Stimulated activated CD4-positive, alpha-beta T cell treated with anti-CD3 and anti-CD28 coated beads, Interleukin-12 subunit alpha, Interleukin-12 subunit beta, amount 100 ng/mL, for 48 hours (primary cell): ENCODE measurements around the gene B4GALT2.

Experiments used
- DNase-seq, 3 donors: peaks; one replicate each; pipeline ENCODE4 v3.0.0-alpha.2; 2020; ENCODE audit warnings: low read depth in 2 of 3, low spot score in 1 of 3

Gene B4GALT2

DNA sequence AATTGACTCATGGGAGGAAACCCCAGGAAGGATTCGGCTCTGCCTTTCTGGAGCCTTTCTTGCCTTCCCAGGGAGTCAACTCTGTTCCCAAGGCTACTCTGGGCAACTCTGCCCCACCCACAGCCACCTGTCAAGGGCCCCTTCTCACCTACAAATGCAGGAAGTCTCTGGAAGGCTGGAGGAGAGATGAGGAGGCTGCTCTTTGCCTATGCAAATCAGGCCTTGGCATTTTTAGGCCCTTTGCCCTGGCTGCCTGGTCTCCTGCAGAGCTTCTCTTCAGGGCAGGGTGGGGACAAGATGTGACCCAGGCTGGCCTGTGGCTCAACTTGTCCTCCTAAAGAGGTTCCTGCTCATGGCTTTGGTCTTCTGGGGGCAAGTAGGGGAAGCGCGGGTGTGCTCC lies 46.8 kb downstream of the B4GALT2 start:
- DNase-seq: no peak

DNA sequence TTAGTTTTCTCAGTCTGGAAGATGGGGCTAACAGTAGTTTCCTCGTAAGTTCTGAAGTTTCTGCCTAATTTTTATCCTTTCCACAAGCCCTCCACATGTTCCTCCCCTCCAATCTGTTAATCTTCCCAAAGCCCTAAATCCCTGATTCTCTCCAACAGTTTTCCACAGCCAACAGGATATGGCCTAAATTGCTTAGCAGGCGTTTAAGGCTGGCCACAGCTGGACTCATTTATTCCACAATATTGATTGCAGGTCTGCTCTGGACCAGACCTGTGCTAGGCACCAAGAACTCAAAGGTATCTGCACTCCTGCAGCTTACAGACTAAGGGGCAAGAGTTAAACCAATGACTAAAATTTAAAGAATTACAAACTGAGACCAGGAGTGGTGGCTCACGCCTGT lies 48.3 kb downstream of the B4GALT2 start:
- no peak for DNase-seq

DNA sequence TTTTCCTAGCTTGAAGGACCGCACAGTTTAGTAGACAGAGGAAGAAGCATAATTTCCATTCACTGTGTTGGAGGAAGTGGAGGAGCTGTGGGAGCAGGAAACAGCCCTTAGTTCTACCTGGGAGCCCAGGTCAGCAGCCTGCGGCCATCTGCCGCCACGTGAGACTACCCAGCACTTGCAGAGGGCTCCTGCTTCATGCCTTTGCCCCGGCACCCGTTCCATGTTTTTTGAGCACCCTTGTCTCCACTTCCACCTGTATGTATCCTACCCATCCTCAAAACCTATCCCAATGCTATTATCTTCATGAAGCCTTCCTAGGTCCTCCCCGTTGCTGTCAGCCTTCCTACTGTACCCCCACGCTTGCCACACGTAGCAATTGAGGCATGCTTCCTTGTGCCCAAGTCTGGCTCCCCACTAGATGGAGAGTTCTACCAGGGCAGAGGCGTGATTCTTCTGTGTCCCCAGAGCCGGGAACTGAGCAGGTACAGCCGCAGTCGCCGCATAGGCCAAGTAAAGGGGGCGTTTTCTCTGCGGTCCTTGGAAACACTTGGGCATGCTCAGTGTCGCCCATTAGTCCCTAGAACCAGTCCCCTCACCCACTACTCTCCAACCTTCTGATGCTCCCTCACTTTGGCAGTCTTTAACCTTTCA lies 50.4 kb downstream of the B4GALT2 start:
- DNase-seq: no peak

DNA sequence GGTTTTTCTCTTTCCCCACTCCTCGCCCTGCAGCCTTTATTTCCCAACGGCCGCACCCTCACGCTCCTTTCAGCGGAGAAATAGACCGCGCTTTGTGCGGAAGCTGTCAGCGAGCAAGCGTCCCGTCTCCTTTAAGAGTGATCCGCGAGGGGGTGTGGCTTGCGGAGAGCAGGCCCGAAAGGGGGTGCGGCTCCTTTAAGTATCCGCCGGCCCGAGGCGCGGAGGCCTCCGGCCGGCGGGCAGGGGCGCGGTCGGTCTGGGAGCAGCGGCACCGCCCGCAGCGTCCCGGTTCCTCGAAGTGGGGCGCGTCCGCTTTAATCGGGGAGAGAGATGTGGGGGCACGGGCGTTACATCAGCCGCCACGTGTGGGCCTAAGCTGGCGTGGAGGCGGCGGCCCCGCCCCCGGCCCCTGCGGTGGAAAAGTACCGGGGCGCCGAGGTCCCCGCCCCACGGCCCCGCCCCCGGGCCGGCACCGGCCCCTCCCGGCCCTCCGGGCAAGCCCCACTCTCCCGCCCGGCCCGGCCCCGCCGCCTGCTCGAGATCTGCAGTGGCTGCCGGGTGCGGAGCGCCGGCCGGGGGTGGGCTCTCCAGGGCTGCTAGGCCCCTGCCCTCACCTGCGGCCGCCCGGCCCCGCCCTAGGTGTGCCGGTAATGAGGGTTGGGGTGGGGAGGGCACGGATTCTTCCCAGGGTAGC lies 51.0 kb downstream of the B4GALT2 start:
- DNase-seq: peak; percentile 78 to 85 (median 82)

DNA sequence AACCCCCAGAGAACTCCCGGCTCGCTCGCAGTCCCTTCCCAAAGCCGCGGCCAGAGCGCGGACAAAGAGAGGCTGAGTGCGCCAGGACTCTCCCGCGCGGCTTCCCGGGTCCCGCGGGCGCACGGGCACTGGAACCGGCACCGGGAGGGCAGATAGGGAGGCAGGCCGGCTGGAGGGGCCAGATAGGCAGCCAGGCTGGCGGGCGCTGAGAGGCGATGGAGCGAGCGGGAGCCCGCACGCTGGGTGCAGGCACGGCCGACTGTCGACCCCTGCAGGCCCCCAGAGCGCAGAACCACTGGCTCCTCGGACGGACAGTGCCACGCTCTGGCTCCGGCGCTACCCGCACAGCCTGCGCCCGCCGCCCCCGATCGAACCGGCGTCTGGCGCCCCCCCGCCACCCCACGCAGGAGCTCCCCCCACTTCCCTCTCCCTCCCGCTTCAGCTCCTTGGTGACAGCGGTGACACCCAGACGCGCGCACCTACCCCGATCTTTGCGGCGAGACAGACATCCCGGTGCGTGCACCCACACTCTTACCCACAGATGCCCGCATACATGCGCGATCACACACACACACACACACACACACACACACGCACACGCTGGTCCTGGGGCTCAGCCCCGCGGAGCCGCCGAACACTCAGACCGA lies 51.7 kb downstream of the B4GALT2 start:
- peak; percentile 15 to 34 (median 17) for DNase-seq

DNA sequence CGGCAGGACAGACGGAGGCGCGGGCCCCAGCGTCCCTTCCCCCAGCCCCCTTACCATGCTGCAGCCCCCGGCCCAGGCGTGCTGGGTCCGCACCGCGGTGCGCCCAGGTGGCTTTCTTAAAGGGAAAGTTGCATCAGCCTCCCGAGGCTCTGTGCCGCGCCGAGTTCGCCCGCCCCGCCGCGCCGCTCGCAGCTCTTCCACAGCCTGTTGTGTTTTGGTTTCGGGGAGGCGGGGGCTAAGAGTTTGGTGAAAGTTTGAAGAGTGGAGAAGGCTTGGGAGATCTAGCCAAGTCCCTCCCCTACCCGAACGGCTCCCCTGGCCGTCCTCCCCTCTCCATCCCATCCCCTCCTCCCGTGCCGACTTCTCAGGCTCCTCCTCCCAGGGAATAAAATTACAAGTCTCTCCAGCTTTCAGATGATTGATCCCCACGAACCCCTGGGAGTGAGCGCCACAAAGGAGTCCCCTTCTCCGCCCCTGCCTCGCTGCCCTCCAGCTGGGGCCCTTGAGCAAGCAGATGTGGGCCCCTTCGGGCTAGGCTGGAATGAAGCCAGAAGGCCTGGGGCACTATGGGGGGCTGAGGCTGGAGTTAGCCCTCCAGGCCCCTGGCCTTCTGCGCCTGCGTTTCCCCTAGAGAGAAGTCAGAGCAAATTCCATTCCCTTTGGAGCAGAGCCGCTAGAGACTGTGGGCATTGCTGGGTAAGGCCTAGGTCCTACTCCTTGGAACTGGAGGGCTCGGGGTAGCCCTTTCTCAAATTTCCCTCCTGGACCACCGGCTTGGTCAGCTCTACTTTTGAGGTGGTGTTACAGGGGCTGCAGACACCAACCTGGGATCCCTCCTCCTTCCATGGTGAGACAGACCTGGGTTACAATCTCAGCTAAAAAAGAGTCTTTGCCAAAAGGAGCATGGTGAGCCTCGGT lies 52.5 kb downstream of the B4GALT2 start, which contains the start of gene SLC6A9:
Gene SLC6A9 (minus strand): TSS at position 211 of the 918 bp plus-strand sequence. CDS start 7,185 bp downstream, outside the sequence.
- peak; percentile 13 to 41 (median 31) for DNase-seq

DNA sequence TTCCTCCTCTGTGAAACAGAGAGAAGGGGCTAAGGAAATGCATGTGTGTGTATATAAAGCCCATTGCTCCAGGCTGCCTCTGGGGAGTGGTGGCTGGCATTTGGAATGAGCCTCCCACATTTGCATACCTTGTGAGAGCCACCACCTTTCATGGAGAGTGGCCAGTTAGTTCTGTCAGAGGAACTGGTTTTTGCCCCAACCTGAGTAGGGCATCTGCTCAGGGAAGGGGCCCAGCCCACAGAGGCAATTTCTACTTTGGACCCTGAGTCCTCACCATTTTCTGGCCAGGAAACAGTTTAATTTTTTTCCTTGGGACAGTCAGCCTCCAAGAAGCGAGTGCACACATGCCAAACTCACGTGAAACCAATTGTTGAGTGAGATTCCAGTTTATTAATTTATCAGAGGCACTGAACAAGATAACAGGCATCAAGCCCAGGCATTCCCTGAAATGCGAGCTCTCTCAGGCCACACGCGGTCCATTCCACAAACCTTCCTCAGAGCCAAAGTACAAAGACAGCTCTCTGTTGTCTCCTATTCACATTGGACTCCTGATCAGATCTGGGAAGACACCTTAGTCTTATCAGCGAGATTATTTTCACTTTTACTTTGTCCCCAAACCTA lies 53.3 kb downstream of the B4GALT2 start:
- no peak for DNase-seq

DNA sequence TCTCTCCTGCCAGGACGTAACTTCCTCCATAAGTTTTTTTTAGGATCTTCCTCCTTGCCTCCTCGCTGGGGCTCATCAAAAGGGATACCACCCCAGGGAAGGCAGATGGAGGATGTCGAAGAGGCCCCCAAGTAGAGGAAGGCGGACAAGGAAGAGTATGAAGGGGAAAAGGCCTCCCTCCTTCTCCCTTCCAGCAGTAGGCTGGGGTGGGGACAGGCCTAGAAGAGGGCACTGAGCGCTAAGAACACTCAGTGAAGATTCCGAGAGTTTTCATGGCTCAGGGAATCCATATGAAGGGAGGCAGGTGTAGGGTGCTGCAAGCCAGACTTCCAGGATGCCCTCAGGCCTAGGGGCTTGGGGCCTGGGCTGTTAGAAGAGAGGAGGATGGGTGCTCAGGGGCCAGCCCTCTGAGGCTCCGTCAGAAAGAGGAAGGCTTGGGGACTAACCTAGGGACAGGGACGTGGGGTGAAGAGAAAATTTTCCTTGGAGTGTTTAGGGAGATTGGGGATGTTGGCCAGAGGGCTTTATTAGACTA lies 54.1 kb downstream of the B4GALT2 start:
- no peak for DNase-seq

DNA sequence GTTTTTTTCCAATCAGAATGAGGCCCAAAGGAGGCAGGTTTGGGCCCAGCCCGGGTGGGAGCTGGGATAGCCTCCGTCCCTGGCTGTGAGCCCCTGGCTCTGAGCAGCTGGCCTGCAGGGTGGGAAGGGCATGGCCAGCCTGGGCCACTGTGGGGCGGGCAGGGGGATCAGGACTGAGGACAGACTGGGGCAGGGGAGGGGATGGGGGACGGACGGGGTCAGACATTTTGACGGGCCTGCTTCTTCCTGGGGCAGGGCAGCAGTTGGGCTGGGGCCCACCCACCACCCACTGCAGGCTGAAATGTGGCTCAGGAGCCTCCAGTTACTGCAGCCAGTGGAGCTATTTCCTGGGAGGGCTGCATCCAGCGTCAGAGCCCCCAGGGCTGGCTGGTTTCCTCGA lies 54.7 kb downstream of the B4GALT2 start:
- DNase-seq: no peak

DNA sequence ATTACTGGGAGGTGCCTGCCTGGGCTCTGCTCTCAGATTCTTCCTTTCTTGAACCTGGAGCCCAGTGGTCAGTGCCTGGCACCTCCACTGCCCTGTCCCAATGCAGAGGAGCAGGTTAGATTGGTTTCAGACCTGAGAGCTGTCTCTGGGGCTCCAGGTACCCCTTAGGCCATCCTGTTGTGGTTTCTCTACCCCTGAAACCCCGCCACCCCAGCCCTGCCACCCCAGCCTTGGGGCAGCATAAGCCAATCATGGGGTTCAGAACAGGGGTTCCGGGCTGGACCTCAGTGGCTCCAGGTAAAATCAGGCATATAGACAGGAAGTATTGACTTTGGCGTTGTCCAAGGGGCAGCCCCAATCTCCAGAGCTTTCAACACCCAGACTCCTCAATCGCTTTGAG lies 55.4 kb downstream of the B4GALT2 start:
- DNase-seq: no peak

DNA sequence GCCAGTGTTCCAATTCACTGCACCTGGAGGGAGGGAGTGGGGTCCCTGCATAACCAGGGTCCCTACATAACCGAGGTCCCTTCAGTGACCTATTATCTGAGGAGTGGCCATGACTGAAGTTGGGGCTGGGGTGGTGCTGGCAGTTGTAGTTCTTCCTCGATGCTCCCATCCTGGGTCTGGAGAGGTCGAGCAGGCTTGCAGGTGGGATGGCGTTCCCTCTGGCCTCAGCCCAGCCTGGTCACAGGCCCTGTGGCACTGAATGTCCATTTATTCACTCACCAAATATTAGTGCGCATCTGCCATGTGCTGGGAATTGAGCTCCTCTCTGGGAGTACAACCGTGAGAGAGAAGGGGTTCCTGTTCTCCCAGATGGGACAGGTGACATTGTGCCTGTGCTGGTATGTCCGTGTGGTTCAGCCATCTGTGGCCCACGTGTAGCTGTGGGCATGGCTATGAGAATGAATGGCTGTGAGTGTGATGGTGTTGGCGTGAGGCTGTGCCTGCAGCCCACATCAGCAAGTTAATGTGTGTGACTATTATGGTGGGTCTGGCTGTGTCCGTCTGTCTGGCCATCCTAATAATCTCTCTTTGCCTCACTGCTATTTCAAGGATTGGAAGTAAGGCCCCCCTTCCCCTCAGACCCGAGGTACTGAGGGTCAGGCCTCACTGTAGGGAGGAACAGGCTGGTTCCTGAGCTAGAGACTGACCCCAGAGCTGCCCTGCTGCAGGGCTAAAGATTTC lies 56.1 kb downstream of the B4GALT2 start:
- no peak for DNase-seq

DNA sequence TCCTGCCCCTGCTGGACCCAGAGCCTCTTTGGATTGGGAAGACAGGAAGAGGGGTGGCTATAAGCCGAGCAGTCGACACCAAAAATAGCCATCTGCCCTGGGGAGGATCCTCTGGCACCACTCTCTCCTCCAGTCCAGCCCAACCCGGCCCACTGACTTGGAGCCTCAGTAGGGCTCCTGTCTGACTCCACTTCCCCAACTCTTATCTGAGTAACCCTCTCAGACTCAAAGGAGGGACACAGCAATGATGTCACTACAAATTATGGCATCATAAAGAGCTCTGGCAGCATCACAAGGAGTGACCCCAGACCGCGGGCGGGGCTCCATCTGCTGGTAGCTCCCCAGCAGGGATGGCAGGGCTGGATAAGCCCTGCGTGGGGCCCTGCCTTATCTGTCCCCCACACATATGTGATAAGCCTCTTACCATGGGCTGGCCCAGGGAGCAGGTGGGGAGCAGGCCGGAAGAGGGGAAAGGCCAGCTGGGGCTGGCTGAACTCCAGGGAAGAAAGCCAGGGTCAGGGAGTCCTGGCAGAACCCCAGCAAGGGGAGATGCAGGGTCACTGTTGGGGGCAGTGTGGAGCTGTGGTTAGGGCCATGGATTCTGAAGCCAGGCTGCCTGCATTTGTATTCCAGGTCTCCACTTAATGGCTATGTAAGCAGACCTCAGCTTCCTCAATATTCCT lies 56.9 kb downstream of the B4GALT2 start:
- DNase-seq: no peak

DNA sequence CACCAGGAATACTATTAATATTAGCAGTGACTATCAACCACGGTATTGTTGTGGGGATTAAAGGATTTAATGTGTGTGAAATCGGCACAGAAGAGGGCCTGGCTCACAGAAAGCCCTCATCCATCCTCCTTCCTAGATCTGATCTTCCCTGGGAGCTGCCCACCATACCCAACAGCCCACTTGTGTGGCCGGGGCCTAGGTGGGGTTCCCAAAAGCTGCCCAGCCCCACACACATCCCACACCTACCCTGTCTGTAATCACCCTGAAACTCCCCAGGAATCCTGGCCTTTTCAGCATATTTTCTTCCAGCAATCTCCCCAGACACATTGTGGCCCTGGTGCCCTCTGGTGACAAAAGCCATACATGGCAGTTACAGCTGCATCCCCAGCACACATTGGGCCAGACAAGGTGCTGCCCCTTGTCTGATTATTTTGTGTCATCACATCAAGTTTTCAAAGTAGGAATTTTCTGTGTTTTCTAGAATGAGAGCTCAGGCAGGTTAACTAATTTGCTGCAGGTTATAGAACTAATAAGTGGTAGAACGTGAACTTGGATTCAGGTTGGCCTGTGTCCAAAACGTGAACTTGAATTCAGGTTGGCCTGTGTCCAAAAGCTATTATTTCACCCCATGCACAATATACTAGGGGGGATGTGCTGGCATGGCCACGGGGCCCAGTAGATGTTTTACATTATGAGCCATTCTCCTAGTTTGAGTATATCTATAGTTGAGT lies 57.6 kb downstream of the B4GALT2 start:
- DNase-seq: peak; percentile 51 to 68 (median 52)

DNA sequence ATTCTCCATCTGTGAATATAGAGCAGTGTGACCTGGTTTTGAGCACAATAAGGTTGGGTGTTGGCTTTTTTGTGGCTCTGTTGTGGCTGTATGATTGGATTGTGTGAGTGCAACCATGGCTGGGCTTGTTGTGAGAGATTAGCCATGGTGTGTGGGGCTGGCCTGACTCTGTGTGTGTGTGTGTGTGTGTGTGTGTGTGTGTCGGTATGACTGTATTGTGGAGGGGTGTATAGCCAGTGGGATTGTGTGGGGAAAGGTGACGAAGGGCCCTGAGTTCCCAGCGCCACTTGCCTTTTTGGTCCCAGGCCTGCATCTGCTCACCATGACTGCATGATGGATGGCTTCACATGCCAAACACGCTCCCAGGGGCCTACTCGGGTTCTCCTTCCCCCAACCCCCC lies 58.1 kb downstream of the B4GALT2 start:
- DNase-seq: no peak

DNA sequence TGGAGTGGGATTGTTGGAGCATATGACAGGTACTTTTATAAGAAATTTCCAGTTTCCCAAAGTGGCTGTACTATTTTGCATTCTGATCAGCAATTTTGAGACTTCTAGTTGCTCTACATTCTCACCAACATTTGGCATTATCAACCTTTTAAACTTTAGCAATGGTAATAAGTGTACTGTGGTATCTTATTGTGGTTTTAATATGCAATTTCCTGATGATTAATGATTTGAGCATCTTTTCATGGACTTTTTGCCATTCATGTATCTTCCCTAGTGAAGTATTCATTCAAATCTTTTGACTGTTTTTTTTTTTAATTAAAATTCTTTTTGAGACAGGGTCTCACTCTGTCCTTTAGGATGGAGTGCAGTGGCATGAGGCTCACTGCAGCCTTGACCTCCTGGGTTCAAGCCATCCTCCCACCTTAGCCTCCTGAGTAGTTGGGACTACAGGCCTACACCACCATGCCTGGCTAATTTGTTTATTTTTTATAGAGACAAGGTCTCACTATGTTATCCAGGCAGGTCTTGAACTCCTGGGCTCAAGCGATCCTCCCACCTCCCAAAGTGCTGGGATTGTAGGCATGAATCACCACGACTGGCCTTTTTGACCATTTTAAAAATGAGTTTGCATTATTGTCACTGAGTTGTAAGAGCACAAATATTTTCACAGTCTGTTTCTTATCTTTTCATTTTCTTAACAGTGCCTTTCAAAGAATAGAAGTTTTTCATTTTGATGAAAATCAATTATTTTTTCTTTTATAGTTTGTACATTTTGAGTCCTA lies 60.1 kb downstream of the B4GALT2 start:
- DNase-seq: no peak

DNA sequence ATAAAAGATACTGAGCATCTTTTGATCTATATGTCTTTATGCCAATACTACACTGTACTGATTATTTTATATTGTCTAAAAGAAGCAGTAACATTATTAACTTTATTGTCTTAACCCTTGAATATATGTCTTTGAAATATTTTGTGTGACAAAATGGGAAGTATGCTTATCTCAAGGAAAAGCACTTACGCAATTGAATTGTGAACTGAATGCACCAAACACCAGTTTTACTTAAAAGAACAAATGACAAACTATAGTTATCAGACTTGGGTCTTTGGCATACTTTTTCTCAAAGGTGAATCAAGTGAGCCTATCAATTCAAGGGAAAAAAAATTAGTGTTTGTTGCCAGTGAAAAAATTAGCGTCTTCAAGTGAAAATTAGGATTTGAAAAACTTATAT lies 61.4 kb downstream of the B4GALT2 start:
- no peak for DNase-seq
